ENCODE results near the gene RAD9A. TPM values are rescaled to one million over a fixed set of nuclear protein-coding genes. Genes with fewer than 3 reads are reported as not detected.

The RAD9A gene
- total and polyA plus RNA-seq, 2 experiments from 2014 or later = 13.9 to 17.0 TPM

- Histone ChIP-seq H4K20me1 (replicated peaks; ENCODE audit: insufficient read depth) (no peaks in the 10 kb centered on the region; the same call in 1 of the 2 replicates), H2AFZ (no peak overlapping the region), H3F3A (replicated peaks; ENCODE audit: low read depth) (0 out of 2 replicates have a peak, but pooled peaks cover 14% of the 10 kb centered on the region), H3K79me2 (replicated peaks; ENCODE audit: insufficient read depth) (no peaks in the 10 kb centered on the region), H3K27me3 (ENCODE audit: insufficient read depth) (no peaks in the 10 kb centered on the region; the same call in 1 of the 2 replicates), H3K4me2 (no peak overlapping the region), H3K27ac (ENCODE audit: low read depth) (no peak overlapping the region), H3K36me3 (ENCODE audit: insufficient read depth) (no peaks in the 10 kb centered on the region), H3K4me3 (no peak overlapping the region), H3K4me1 (ENCODE audit: insufficient read depth) (peaks cover 9% of the 10 kb centered on the region), H3K9me2 (ENCODE audit: insufficient read depth) (no peaks in the 10 kb centered on the region)
- Mint-ChIP-seq H3K27ac (no peak overlapping the region), H3K9me3 (no peaks in the 10 kb centered on the region; the same call in 2 of the 3 replicates), H3K4me3 (no peak overlapping the region), H3K36me3 (ENCODE audit: low read depth) (no peaks in the 10 kb centered on the region; the same call in 2 of the 3 replicates), H3K27me3 (ENCODE audit: insufficient read depth, low read depth, poor library complexity) (peaks cover 30% of the 10 kb centered on the region), H3K4me1 (peaks cover 26% of the 10 kb centered on the region)
- TF ChIP-seq NANOG (IDR thresholded peaks at IDR 0.05; ENCODE audit: borderline replicate concordance) (no peak), ZNF331 (CRISPR knock-in tag; IDR thresholded peaks at IDR 0.05; ENCODE audit: low read depth) (no peak), POLR2AphosphoS5 (IDR thresholded peaks at IDR 0.05; ENCODE audit: low read depth) (no peak), ETS1 (IDR thresholded peaks at IDR 0.05) (no peak), EZH2 (IDR thresholded peaks at IDR 0.05; ENCODE audit: low read depth, unreplicated experiment) (no peak), ZNF114 (CRISPR knock-in tag; IDR thresholded peaks at IDR 0.05) (no peak)
- DNase-seq (ENCODE audit: low spot score) = no peak
- ATAC-seq = no peak
These were observed 36.6 kb upstream of the RAD9A start for GRCh38 chr11:67355023-67355793.

- Histone ChIP-seq H4K20me1 (replicated peaks; ENCODE audit: insufficient read depth) (no peaks in the 10 kb centered on the region; the same call in 1 of the 2 replicates), H3K4me1 (ENCODE audit: insufficient read depth) (peaks cover 9% of the 10 kb centered on the region), H3K27ac (ENCODE audit: low read depth) (no peak overlapping the region), H3K9me2 (ENCODE audit: insufficient read depth) (no peaks in the 10 kb centered on the region), H2AFZ (no peak overlapping the region), H3K4me2 (no peak overlapping the region), H3K36me3 (ENCODE audit: insufficient read depth) (no peaks in the 10 kb centered on the region), H3K27me3 (ENCODE audit: insufficient read depth) (no peaks in the 10 kb centered on the region; the same call in 1 of the 2 replicates), H3K79me2 (replicated peaks; ENCODE audit: insufficient read depth) (no peaks in the 10 kb centered on the region), H3F3A (replicated peaks; ENCODE audit: low read depth) (0 out of 2 replicates have a peak, but pooled peaks cover 14% of the 10 kb centered on the region), H3K4me3 (no peak overlapping the region)
- Mint-ChIP-seq H3K4me3 (no peak overlapping the region; the same call in 2 of the 3 replicates), H3K27me3 (ENCODE audit: insufficient read depth, low read depth, poor library complexity) (peaks cover 30% of the 10 kb centered on the region), H3K27ac (no peak overlapping the region), H3K4me1 (peaks cover 26% of the 10 kb centered on the region), H3K9me3 (no peaks in the 10 kb centered on the region; the same call in 2 of the 3 replicates), H3K36me3 (ENCODE audit: low read depth) (no peaks in the 10 kb centered on the region; the same call in 2 of the 3 replicates)
- DNase-seq (ENCODE audit: low spot score) (no peak), ATAC-seq (no peak)
- no peak for TF ChIP-seq CREB1 (CRISPR knock-in tag; IDR thresholded peaks at IDR 0.05; ENCODE audit: low read depth)
- no peak for TF ChIP-seq EZH2 (IDR thresholded peaks at IDR 0.05; ENCODE audit: low read depth, unreplicated experiment)
- TF ChIP-seq NANOG (IDR thresholded peaks at IDR 0.05; ENCODE audit: borderline replicate concordance) = no peak
- TF ChIP-seq REST (IDR thresholded peaks at IDR 0.05; ENCODE audit: unreplicated experiment) = no peak
- TF ChIP-seq, protein P1, sequence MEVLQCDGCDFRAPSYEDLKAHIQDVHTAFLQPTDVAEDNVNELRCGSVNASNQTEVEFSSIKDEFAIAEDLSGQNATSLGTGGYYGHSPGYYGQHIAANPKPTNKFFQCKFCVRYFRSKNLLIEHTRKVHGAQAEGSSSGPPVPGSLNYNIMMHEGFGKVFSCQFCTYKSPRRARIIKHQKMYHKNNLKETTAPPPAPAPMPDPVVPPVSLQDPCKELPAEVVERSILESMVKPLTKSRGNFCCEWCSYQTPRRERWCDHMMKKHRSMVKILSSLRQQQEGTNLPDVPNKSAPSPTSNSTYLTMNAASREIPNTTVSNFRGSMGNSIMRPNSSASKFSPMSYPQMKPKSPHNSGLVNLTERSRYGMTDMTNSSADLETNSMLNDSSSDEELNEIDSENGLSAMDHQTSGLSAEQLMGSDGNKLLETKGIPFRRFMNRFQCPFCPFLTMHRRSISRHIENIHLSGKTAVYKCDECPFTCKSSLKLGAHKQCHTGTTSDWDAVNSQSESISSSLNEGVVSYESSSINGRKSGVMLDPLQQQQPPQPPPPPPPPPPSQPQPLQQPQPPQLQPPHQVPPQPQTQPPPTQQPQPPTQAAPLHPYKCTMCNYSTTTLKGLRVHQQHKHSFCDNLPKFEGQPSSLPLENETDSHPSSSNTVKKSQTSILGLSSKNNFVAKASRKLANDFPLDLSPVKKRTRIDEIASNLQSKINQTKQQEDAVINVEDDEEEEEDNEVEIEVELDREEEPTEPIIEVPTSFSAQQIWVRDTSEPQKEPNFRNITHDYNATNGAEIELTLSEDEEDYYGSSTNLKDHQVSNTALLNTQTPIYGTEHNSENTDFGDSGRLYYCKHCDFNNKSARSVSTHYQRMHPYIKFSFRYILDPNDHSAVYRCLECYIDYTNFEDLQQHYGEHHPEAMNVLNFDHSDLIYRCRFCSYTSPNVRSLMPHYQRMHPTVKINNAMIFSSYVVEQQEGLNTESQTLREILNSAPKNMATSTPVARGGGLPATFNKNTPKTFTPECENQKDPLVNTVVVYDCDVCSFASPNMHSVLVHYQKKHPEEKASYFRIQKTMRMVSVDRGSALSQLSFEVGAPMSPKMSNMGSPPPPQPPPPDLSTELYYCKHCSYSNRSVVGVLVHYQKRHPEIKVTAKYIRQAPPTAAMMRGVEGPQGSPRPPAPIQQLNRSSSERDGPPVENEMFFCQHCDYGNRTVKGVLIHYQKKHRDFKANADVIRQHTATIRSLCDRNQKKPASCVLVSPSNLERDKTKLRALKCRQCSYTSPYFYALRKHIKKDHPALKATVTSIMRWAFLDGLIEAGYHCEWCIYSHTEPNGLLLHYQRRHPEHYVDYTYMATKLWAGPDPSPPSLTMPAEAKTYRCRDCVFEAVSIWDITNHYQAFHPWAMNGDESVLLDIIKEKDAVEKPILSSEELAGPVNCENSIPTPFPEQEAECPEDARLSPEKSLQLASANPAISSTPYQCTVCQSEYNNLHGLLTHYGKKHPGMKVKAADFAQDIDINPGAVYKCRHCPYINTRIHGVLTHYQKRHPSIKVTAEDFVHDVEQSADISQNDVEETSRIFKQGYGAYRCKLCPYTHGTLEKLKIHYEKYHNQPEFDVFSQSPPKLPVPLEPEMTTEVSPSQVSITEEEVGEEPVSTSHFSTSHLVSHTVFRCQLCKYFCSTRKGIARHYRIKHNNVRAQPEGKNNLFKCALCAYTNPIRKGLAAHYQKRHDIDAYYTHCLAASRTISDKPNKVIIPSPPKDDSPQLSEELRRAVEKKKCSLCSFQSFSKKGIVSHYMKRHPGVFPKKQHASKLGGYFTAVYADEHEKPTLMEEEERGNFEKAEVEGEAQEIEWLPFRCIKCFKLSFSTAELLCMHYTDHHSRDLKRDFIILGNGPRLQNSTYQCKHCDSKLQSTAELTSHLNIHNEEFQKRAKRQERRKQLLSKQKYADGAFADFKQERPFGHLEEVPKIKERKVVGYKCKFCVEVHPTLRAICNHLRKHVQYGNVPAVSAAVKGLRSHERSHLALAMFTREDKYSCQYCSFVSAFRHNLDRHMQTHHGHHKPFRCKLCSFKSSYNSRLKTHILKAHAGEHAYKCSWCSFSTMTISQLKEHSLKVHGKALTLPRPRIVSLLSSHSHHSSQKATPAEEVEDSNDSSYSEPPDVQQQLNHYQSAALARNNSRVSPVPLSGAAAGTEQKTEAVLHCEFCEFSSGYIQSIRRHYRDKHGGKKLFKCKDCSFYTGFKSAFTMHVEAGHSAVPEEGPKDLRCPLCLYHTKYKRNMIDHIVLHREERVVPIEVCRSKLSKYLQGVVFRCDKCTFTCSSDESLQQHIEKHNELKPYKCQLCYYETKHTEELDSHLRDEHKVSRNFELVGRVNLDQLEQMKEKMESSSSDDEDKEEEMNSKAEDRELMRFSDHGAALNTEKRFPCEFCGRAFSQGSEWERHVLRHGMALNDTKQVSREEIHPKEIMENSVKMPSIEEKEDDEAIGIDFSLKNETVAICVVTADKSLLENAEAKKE (CRISPR knock-in tag; IDR thresholded peaks at IDR 0.05) = no peak
These were observed 35.9 kb upstream of the RAD9A start for GRCh38 chr11:67355794-67356386.

Data from GM23338 (cell line).